OCI-LY3 (cell line): Measurements from ENCODE around the gene POLR3GL.

Source experiments
- H2AFZ ChIP-seq: fragments of 200-600, 300-600 bp; shearing (Covaris generic); 2 replicates; pipeline ENCODE4 v1.6.0; 2014; ENCODE audit warnings: antibody characterized with exemption, low read depth, low read length
- H3K27ac ChIP-seq: fragments of 200-600, 300-600 bp; sonication (generic); 2 replicates; pipeline ENCODE4 v1.5.1; 2014; ENCODE audit warnings: mild to moderate bottlenecking, low read length, moderate library complexity, mixed read lengths
- H3K27me3 ChIP-seq: fragments of 200-600, 300-600 bp; sonication (generic); 2 replicates; pipeline ENCODE4 v1.6.1; 2014; ENCODE audit warnings: low read depth, low read length, mixed read lengths
- H3K36me3 ChIP-seq: fragments of 200-600, 300-600 bp; sonication (generic); replicated peaks from 2 replicates; pipeline ENCODE3; 2014; ENCODE audit warnings: low read depth, low read length, mixed read lengths
- H3K4me1 ChIP-seq: fragments of 300-600, 200-600 bp; sonication (generic); 2 replicates; pipeline ENCODE4 v1.6.1; 2014; ENCODE audit warnings: low read length, mixed read lengths
- H3K4me2 ChIP-seq: fragments of 200-600, 300-600 bp; sonication (generic); 2 replicates; pipeline ENCODE4 v1.6.1; 2014; ENCODE audit warnings: low read length, mixed read lengths
- H3K4me3 ChIP-seq: fragments of 300-600, 200-600 bp; sonication (generic); 2 replicates; pipeline ENCODE4 v1.5.1; 2014; ENCODE audit warnings: antibody characterized with exemption, mild to moderate bottlenecking, low read length, moderate library complexity
- H3K79me2 ChIP-seq: fragments of 300-600, 200-600 bp; shearing (Covaris generic); 2 replicates; pipeline ENCODE4 v1.6.1; 2014; ENCODE audit warnings: mild to moderate bottlenecking, low read length, mixed read lengths
- H3K9ac ChIP-seq: fragments of 300-600, 200-600 bp; shearing (Covaris generic); 2 replicates; pipeline ENCODE4 v1.6.0; 2014; ENCODE audit warnings: mild to moderate bottlenecking, low read length, moderate library complexity
- H3K9me3 ChIP-seq: fragments of 200-600, 300-600 bp; shearing (Covaris generic); 2 replicates; pipeline ENCODE4 v1.6.1; 2014; ENCODE audit warnings: low read length, mixed read lengths; ENCODE audit not compliant: insufficient read depth
- H4K20me1 ChIP-seq: fragments of 200-600, 300-600 bp; sonication (generic); 2 replicates; pipeline ENCODE4 v1.6.1; 2016; ENCODE audit warnings: low read length, mixed read lengths; ENCODE audit not compliant: insufficient read depth
- CTCF ChIP-seq: fragments of 200-600, 300-600 bp; sonication (generic); IDR thresholded peaks from 2 replicates; pipeline ENCODE4 v1.5.1; 2014; ENCODE audit warnings: antibody characterized with exemption, low read length, low read depth
- EZH2phosphoT487 ChIP-seq: fragments of 200-600 bp; shearing (Covaris generic); IDR thresholded peaks from 2 replicates; pipeline ENCODE4 v1.6.1; 2018; ENCODE audit warnings: antibody characterized with exemption, mixed run types, low read depth

Gene POLR3GL

GRCh38 chr1:145975216-145975615, 10.7 kb downstream of the POLR3GL start:
- Histone ChIP-seq H4K20me1 (no peaks in the 10 kb centered on the region), H3K27me3 (no peaks in the 10 kb centered on the region), H3K4me1 (peaks cover 32% of the 10 kb centered on the region), H3K36me3 (no peaks in the 10 kb centered on the region), H3K79me2 (no peaks in the 10 kb centered on the region), H2AFZ (no peak overlapping the region), H3K4me3 (no peak overlapping the region), H3K27ac (no peak overlapping the region), H3K4me2 (no peak overlapping the region), H3K9me3 (no peaks in the 10 kb centered on the region), H3K9ac (no peak overlapping the region)
- TF ChIP-seq EZH2phosphoT487 (no peak), CTCF (no peak)

- Histone ChIP-seq H3K27me3 (no peaks in the 10 kb centered on the region), H3K4me2 (peak overlapping the region; percentile 48), H3K27ac (peak overlapping the region; percentile 8; the same call in 1 of the 2 replicates), H4K20me1 (no peaks in the 10 kb centered on the region), H3K9me3 (no peaks in the 10 kb centered on the region), H2AFZ (no peak overlapping the region), H3K36me3 (no peaks in the 10 kb centered on the region), H3K79me2 (no peaks in the 10 kb centered on the region), H3K4me1 (peaks cover 39% of the 10 kb centered on the region), H3K9ac (peak overlapping the region; percentile 73; the same call in 1 of the 2 replicates), H3K4me3 (no peak overlapping the region)
- TF ChIP-seq CTCF, result no peak
Observed at GRCh38 chr1:145977016-145977415, 12.5 kb downstream of the POLR3GL start.

GRCh38 chr1:145977486-145978470, 13.3 kb downstream of the POLR3GL start:
- Histone ChIP-seq H3K79me2 (no peaks in the 10 kb centered on the region), H3K4me1 (peaks cover 41% of the 10 kb centered on the region), H3K27me3 (no peaks in the 10 kb centered on the region), H3K36me3 (no peaks in the 10 kb centered on the region), H3K27ac (peak overlapping the region; percentile 92), H4K20me1 (no peaks in the 10 kb centered on the region), H3K9ac (peak overlapping the region; percentile 73), H3K4me3 (peak overlapping the region; percentile 59), H3K4me2 (peak overlapping the region; percentile 85), H2AFZ (0 out of 2 replicates have a peak overlapping the region, but pooled peaks have one; percentile 5), H3K9me3 (no peaks in the 10 kb centered on the region)
- peak; percentile 96 for TF ChIP-seq CTCF
- TF ChIP-seq EZH2phosphoT487, result no peak

- peak overlapping the region; percentile 92 for H3K27ac ChIP-seq
- H3K27me3 ChIP-seq, result no peaks in the 10 kb centered on the region
- peaks cover 48% of the 10 kb centered on the region for H3K4me1 ChIP-seq
- no peaks in the 10 kb centered on the region for H3K36me3 ChIP-seq
- H3K79me2 ChIP-seq, result no peaks in the 10 kb centered on the region
- TF ChIP-seq EZH2phosphoT487 (no peak), CTCF (no peak)
- H3K4me2 ChIP-seq, result peak overlapping the region; percentile 85
- H3K9ac ChIP-seq, result peak overlapping the region; percentile 73
- peak overlapping the region; percentile 59 for H3K4me3 ChIP-seq
- H2AFZ ChIP-seq, result no peak overlapping the region
- no peaks in the 10 kb centered on the region for H4K20me1 ChIP-seq
- H3K9me3 ChIP-seq, result no peaks in the 10 kb centered on the region
Observed at GRCh38 chr1:145978471-145978853, 14.0 kb downstream of the POLR3GL start.
